ENCODE results near the gene SMARCD2.

- TF ChIP-seq EZH2 (IDR thresholded peaks at IDR 0.05): no peak
- no peak for TF ChIP-seq EZH2phosphoT487 (IDR thresholded peaks at IDR 0.05)
- no peak for TF ChIP-seq CTCF (IDR thresholded peaks at IDR 0.05)
Measured at GRCh38 chr17:63804328-63804727, 38.2 kb downstream of the SMARCD2 start.
